HL-60 (cell line): ENCODE data around the gene SNTB2.

Experiments used
- CTCF ChIP-seq: IDR thresholded peaks from one replicate; pipeline ENCODE4 v1.5.1; 2011; ENCODE audit warnings: low read length, control low read depth, inconsistent platforms; ENCODE audit not compliant: insufficient read depth
- POLR2AphosphoS5 ChIP-seq: IDR thresholded peaks from 2 replicates; pipeline ENCODE4 v1.6.1; 2012; ENCODE audit warnings: low read depth

GRCh38 chr16:69266334-69267063, 79.5 kb downstream of the SNTB2 start:
- TF ChIP-seq POLR2AphosphoS5, result no peak
- TF ChIP-seq CTCF, result no peak
